Naive B cell (primary cell): ENCODE measurements around the gene METTL16. TPM values are rescaled to one million over a fixed set of nuclear protein-coding genes. Genes with fewer than 3 reads are reported as not detected.

Experiments
- ATAC-seq, 2 donors: fragments of 150-1000 bp; cut with Tn5 transposase; 2 replicates each; pipeline ENCODE4 v1.10.0; 2021; ENCODE audit warnings: low read depth in 2 of 2, mild to moderate bottlenecking in 2 of 2, moderate library complexity in 2 of 2
- DNase-seq: peaks from one replicate; pipeline ENCODE4 v3.0.0; 2022
- H3K27ac Mint-ChIP-seq, 6 donors: one replicate each; pipeline ENCODE4 v1.8.0; 2020 to 2022; ENCODE audit warnings: mild to moderate bottlenecking in 6 of 6, mixed read lengths in 6 of 6, moderate library complexity in 5 of 6, inconsistent platforms in 2 of 6
- H3K27me3 Mint-ChIP-seq, 3 donors: one replicate each; pipeline ENCODE4 v1.8.0; 2021 to 2022; ENCODE audit warnings: mixed read lengths in 3 of 3, mild to moderate bottlenecking in 1 of 3
- H3K36me3 Mint-ChIP-seq, 2 donors: one replicate each; pipeline ENCODE4 v1.8.0; 2020 to 2022; ENCODE audit warnings: mixed read lengths in 2 of 2, inconsistent platforms in 1 of 2, mild to moderate bottlenecking in 1 of 2
- H3K4me1 Mint-ChIP-seq, 3 donors: one replicate each; pipeline ENCODE4 v1.8.0; 2020 to 2022; ENCODE audit warnings: mixed read lengths in 3 of 3, inconsistent platforms in 1 of 3, mild to moderate bottlenecking in 1 of 3, moderate library complexity in 1 of 3
- H3K4me3 Mint-ChIP-seq, 8 donors: one replicate each; pipeline ENCODE4 v1.8.0; 2020 to 2022; ENCODE audit warnings: mild to moderate bottlenecking in 8 of 8, mixed read lengths in 8 of 8, moderate library complexity in 8 of 8, inconsistent platforms in 2 of 8
- H3K9me3 Mint-ChIP-seq, 7 donors: one replicate each; pipeline ENCODE4 v1.8.0; 2020 to 2022; ENCODE audit warnings: mixed read lengths in 7 of 7, mild to moderate bottlenecking in 5 of 7, inconsistent platforms in 2 of 7, moderate library complexity in 1 of 7
- polyA plus RNA-seq, 6 donors: library from polyadenylated mRNA; unstranded; fragments of 300-500 nt; fragmentation: Illumina TruSeq; gene quantifications; one replicate each; pipeline ENCODE4 v1.2.3, GENCODE V29; 2021; ENCODE audit warnings: low read depth in 6 of 6

The METTL16 gene
- polyA plus RNA-seq, 6 donors from 2014 or later: 11.9 to 34.3 (median 20.8) TPM

GRCh38 chr17:2436316-2436905 is 75.3 kb downstream of the METTL16 start:
- peak overlapping the region in 2 of 6 donors; percentile 13 to 88 for H3K27ac Mint-ChIP-seq
- peaks cover 0 to 4% (median 0%) of the 10 kb centered on the region in 7 donors for H3K9me3 Mint-ChIP-seq
- no peak for ATAC-seq
- H3K4me1 Mint-ChIP-seq: peaks cover 4 to 5% (median 5%) of the 10 kb centered on the region in 3 donors
- H3K4me3 Mint-ChIP-seq: no peak overlapping the region
- DNase-seq: no peak
- peaks cover 14 to 23% of the 10 kb centered on the region in 2 donors for H3K36me3 Mint-ChIP-seq
- H3K27me3 Mint-ChIP-seq: no peaks in the 10 kb centered on the region

GRCh38 chr17:2435862-2436261 is 75.8 kb downstream of the METTL16 start:
- Mint-ChIP-seq H3K27me3 (no peaks in the 10 kb centered on the region), H3K9me3 (peaks cover 0 to under 1% (median 0%) of the 10 kb centered on the region in 7 donors), H3K27ac (peak overlapping the region in 1 of 6 donors; percentile 66), H3K4me3 (no peak overlapping the region), H3K36me3 (peaks cover 9 to 18% of the 10 kb centered on the region in 2 donors), H3K4me1 (peaks cover 4 to 5% (median 5%) of the 10 kb centered on the region in 3 donors)
- no peak for ATAC-seq
- no peak for DNase-seq

- H3K4me1 Mint-ChIP-seq: peaks cover 4 to 5% (median 5%) of the 10 kb centered on the region in 3 donors
- H3K27me3 Mint-ChIP-seq: no peaks in the 10 kb centered on the region
- no peak overlapping the region for H3K4me3 Mint-ChIP-seq
- H3K36me3 Mint-ChIP-seq: peaks cover 8 to 16% of the 10 kb centered on the region in 2 donors
- peak overlapping the region in 2 of 6 donors; percentile 66 to 72 for H3K27ac Mint-ChIP-seq
- DNase-seq: no peak
- H3K9me3 Mint-ChIP-seq: no peaks in the 10 kb centered on the region
- no peak for ATAC-seq
Measured at GRCh38 chr17:2435181-2435741, 76.4 kb downstream of the METTL16 start.

GRCh38 chr17:2433696-2434095 is 78.0 kb downstream of the METTL16 start:
- no peaks in the 10 kb centered on the region for H3K9me3 Mint-ChIP-seq
- peaks cover 8 to 16% of the 10 kb centered on the region in 2 donors for H3K36me3 Mint-ChIP-seq
- H3K4me1 Mint-ChIP-seq: peaks cover 4 to 5% (median 5%) of the 10 kb centered on the region in 3 donors
- no peaks in the 10 kb centered on the region for H3K27me3 Mint-ChIP-seq
- H3K4me3 Mint-ChIP-seq: no peak overlapping the region
- ATAC-seq (no peak), DNase-seq (no peak)
- H3K27ac Mint-ChIP-seq: peak overlapping the region in 2 of 6 donors; percentile 42 to 74

- no peaks in the 10 kb centered on the region for H3K9me3 Mint-ChIP-seq
- peaks cover 6 to 14% of the 10 kb centered on the region in 2 donors for H3K36me3 Mint-ChIP-seq
- peak overlapping the region in 2 of 6 donors; percentile 42 to 81 for H3K27ac Mint-ChIP-seq
- no peak for DNase-seq
- peak overlapping the region in 1 of 8 donors; percentile 52 for H3K4me3 Mint-ChIP-seq
- H3K27me3 Mint-ChIP-seq: no peaks in the 10 kb centered on the region
- peaks cover 0 to 9% (median 3%) of the 10 kb centered on the region in 3 donors for H3K4me1 Mint-ChIP-seq
- ATAC-seq: no peak
Measured at GRCh38 chr17:2427910-2428309, 83.8 kb downstream of the METTL16 start.

GRCh38 chr17:2427215-2427614 is 84.5 kb downstream of the METTL16 start:
- Mint-ChIP-seq H3K4me3 (no peak overlapping the region), H3K36me3 (peaks cover 0 to 10% of the 10 kb centered on the region in 2 donors), H3K9me3 (no peaks in the 10 kb centered on the region), H3K27ac (peak overlapping the region in 1 of 6 donors; percentile 42), H3K4me1 (peaks cover 0 to 7% (median 0%) of the 10 kb centered on the region in 3 donors), H3K27me3 (no peaks in the 10 kb centered on the region)
- DNase-seq (no peak), ATAC-seq (no peak)

- Mint-ChIP-seq H3K4me3 (no peak overlapping the region), H3K27me3 (no peaks in the 10 kb centered on the region), H3K4me1 (peaks cover 0 to 7% (median 2%) of the 10 kb centered on the region in 3 donors), H3K9me3 (no peaks in the 10 kb centered on the region), H3K27ac (no peak overlapping the region), H3K36me3 (peaks cover 0 to 19% of the 10 kb centered on the region in 2 donors)
- ATAC-seq: no peak
- no peak for DNase-seq
Measured at GRCh38 chr17:2423271-2423670, 88.4 kb downstream of the METTL16 start.

GRCh38 chr17:2421315-2422147 is 90.2 kb downstream of the METTL16 start:
- DNase-seq (no peak), ATAC-seq (no peak)
- no peak overlapping the region for H3K4me3 Mint-ChIP-seq
- H3K4me1 Mint-ChIP-seq: peaks cover 0 to 2% (median 0%) of the 10 kb centered on the region in 3 donors
- H3K36me3 Mint-ChIP-seq: peaks cover 0 to 19% of the 10 kb centered on the region in 2 donors
- no peaks in the 10 kb centered on the region for H3K9me3 Mint-ChIP-seq
- peak overlapping the region in 2 of 6 donors; percentile 65 to 67 for H3K27ac Mint-ChIP-seq
- H3K27me3 Mint-ChIP-seq: no peaks in the 10 kb centered on the region

GRCh38 chr17:2420176-2420575 is 91.5 kb downstream of the METTL16 start:
- H3K27me3 Mint-ChIP-seq: no peaks in the 10 kb centered on the region
- H3K9me3 Mint-ChIP-seq: no peaks in the 10 kb centered on the region
- no peak overlapping the region for H3K4me3 Mint-ChIP-seq
- peaks cover 0 to 2% (median 0%) of the 10 kb centered on the region in 3 donors for H3K4me1 Mint-ChIP-seq
- ATAC-seq (no peak), DNase-seq (no peak)
- H3K27ac Mint-ChIP-seq: peak overlapping the region in 1 of 6 donors; percentile 60
- H3K36me3 Mint-ChIP-seq: peaks cover 0 to 11% of the 10 kb centered on the region in 2 donors

- Mint-ChIP-seq H3K27me3 (no peaks in the 10 kb centered on the region), H3K4me3 (no peak overlapping the region), H3K9me3 (no peaks in the 10 kb centered on the region), H3K27ac (no peak overlapping the region), H3K4me1 (peaks cover 0 to 2% (median 0%) of the 10 kb centered on the region in 3 donors), H3K36me3 (peaks cover 0 to 9% of the 10 kb centered on the region in 2 donors)
- DNase-seq (no peak), ATAC-seq (no peak)
Measured at GRCh38 chr17:2419486-2419885, 92.2 kb downstream of the METTL16 start.

- no peak overlapping the region for H3K4me3 Mint-ChIP-seq
- H3K36me3 Mint-ChIP-seq: peaks cover 0 to 9% of the 10 kb centered on the region in 2 donors
- peak overlapping the region in 2 of 6 donors; percentile 41 to 76 for H3K27ac Mint-ChIP-seq
- ATAC-seq: no peak
- peaks cover 0 to 6% (median 0%) of the 10 kb centered on the region in 3 donors for H3K4me1 Mint-ChIP-seq
- H3K27me3 Mint-ChIP-seq: no peaks in the 10 kb centered on the region
- H3K9me3 Mint-ChIP-seq: no peaks in the 10 kb centered on the region
- DNase-seq: no peak
Measured at GRCh38 chr17:2418572-2418971, 93.1 kb downstream of the METTL16 start.

- peaks cover 0 to 9% of the 10 kb centered on the region in 2 donors for H3K36me3 Mint-ChIP-seq
- no peaks in the 10 kb centered on the region for H3K27me3 Mint-ChIP-seq
- peak; percentile 82 for DNase-seq
- H3K4me3 Mint-ChIP-seq: no peak overlapping the region
- no peaks in the 10 kb centered on the region for H3K9me3 Mint-ChIP-seq
- peak overlapping the region in 3 of 6 donors; percentile 52 to 92 (median 70) for H3K27ac Mint-ChIP-seq
- ATAC-seq: peak; percentile 85 to 90
- H3K4me1 Mint-ChIP-seq: peaks cover 0 to 5% (median 0%) of the 10 kb centered on the region in 3 donors
Measured at GRCh38 chr17:2416010-2416734, 95.5 kb downstream of the METTL16 start.

GRCh38 chr17:2415081-2415480 is 96.6 kb downstream of the METTL16 start:
- H3K27ac Mint-ChIP-seq: no peak overlapping the region
- H3K9me3 Mint-ChIP-seq: no peaks in the 10 kb centered on the region
- peaks cover 2 to 7% of the 10 kb centered on the region in 2 donors for H3K36me3 Mint-ChIP-seq
- H3K27me3 Mint-ChIP-seq: no peaks in the 10 kb centered on the region
- peaks cover 0 to 5% (median 0%) of the 10 kb centered on the region in 3 donors for H3K4me1 Mint-ChIP-seq
- no peak for DNase-seq
- no peak overlapping the region for H3K4me3 Mint-ChIP-seq
- no peak for ATAC-seq
